ENCODE measurements around the gene TTC38. TPM values are rescaled to one million over a fixed set of nuclear protein-coding genes. Genes with fewer than 3 reads are reported as not detected.

Gene TTC38
- total RNA-seq, 1 experiment from 2014 or later, result 16.7 TPM

DNA sequence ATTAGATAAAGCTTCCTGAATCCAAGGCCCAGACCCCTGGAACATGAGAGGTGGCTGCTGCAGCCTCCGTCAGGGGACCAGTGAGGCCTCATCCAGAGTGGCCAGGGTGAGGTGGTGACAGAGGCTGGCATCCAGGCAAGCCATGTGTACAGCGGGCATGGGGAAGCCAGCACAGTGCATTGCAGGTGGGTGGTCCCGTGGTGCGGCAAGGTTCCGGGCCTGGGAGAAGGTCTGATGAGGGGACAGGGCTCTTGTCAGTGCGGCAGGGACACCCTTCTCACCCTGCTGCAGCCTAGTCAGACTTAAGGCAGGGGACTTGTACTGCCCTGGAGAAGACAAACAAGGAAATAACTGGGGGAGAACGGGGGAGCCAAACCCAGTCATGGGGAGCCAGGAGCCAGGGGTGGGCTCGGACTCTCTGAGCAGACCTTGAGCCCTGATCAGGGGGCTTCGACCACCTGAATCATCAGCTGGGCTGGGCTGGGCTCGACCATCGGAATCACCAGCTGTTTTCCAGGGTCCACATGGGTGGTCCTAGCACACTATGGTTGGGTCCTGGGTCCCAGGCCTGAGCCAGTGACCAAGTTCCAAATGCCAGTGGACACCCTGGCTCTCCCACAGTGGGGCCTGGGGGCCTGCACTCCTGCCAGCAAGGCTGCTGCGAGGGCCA lies 5.1 kb downstream of the TTC38 start:
- intact Hi-C loops (cut with micrococcal nuclease), result no loop called here
- ChIA-PET CTCF (no interaction called here), POLR2A (no interaction called here)
- no peak for DNase-seq (ENCODE audit: unreplicated experiment)
- TF ChIP-seq, protein P1, sequence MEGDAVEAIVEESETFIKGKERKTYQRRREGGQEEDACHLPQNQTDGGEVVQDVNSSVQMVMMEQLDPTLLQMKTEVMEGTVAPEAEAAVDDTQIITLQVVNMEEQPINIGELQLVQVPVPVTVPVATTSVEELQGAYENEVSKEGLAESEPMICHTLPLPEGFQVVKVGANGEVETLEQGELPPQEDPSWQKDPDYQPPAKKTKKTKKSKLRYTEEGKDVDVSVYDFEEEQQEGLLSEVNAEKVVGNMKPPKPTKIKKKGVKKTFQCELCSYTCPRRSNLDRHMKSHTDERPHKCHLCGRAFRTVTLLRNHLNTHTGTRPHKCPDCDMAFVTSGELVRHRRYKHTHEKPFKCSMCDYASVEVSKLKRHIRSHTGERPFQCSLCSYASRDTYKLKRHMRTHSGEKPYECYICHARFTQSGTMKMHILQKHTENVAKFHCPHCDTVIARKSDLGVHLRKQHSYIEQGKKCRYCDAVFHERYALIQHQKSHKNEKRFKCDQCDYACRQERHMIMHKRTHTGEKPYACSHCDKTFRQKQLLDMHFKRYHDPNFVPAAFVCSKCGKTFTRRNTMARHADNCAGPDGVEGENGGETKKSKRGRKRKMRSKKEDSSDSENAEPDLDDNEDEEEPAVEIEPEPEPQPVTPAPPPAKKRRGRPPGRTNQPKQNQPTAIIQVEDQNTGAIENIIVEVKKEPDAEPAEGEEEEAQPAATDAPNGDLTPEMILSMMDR (IDR thresholded peaks at IDR 0.05; ENCODE audit: unreplicated experiment), result no peak
- no peaks in the 10 kb centered on the region for H3K27me3 Mint-ChIP-seq (ENCODE audit: insufficient read depth, unreplicated experiment)
- no peaks in the 10 kb centered on the region for H3K9me3 Mint-ChIP-seq (ENCODE audit: unreplicated experiment)
- H3K4me3 Mint-ChIP-seq (ENCODE audit: unreplicated experiment), result no peak overlapping the region
- BruUV-seq (replicated peaks), result no TSS peak
- peaks cover 9% of the 10 kb centered on the region for H3K4me1 Mint-ChIP-seq (ENCODE audit: insufficient read depth, unreplicated experiment)
- H3K27ac Mint-ChIP-seq (ENCODE audit: low read depth, unreplicated experiment), result no peak overlapping the region
- H3K36me3 Mint-ChIP-seq (ENCODE audit: insufficient read depth, unreplicated experiment), result peaks cover 26% of the 10 kb centered on the region

DNA sequence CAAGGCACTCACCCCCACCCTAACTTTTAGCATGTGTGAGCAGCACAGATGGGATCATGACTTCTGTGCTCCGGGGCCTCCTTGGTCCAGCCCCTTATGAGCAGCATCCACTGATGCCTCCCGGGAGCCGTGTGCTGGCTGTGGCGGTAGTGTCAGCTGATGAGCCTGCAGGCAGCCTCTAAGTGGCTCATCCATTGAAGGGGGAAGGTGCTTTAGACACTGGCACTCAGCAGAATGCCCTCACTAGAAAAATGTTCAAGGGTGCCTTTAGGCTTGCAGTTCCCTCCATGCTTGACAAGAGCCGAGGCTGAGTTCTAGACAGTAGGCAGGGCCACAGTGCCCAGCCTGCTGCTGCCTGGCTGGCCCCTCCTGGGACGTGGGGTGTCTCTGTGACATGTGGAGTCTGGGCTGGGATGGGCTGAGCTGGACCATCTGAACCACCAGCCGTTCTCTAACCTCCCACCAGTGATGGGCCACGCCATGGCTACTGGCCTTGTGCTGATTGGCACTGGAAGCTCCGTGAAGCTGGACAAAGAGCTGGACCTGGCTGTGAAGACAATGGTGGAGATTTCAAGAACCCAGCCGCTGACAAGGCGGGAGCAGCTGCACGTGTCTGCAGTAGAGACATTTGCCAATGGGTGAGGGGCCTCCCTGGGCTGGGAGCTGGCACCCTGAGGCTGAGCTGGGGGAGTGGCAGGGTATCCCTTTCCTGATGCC lies 5.8 kb downstream of the TTC38 start:
- no peaks in the 10 kb centered on the region for H3K9me3 Mint-ChIP-seq (ENCODE audit: unreplicated experiment)
- ChIA-PET POLR2A (no interaction called here), CTCF (interaction anchor here (0.6 kb wide), 1 partner anchor 367 kb away, joined by 3 read pairs; no protein-coding TSS in a partner anchor)
- no peak overlapping the region for H3K27ac Mint-ChIP-seq (ENCODE audit: low read depth, unreplicated experiment)
- no peaks in the 10 kb centered on the region for H3K27me3 Mint-ChIP-seq (ENCODE audit: insufficient read depth, unreplicated experiment)
- no TSS peak for BruUV-seq (replicated peaks)
- TF ChIP-seq, protein P1 (IDR thresholded peaks at IDR 0.05; ENCODE audit: unreplicated experiment), result no peak
- no peak for DNase-seq (ENCODE audit: unreplicated experiment)
- peaks cover 33% of the 10 kb centered on the region for H3K36me3 Mint-ChIP-seq (ENCODE audit: insufficient read depth, unreplicated experiment)
- H3K4me1 Mint-ChIP-seq (ENCODE audit: insufficient read depth, unreplicated experiment), result peaks cover 9% of the 10 kb centered on the region
- intact Hi-C loops (cut with micrococcal nuclease), result no loop called here
- no peak overlapping the region for H3K4me3 Mint-ChIP-seq (ENCODE audit: unreplicated experiment)

DNA sequence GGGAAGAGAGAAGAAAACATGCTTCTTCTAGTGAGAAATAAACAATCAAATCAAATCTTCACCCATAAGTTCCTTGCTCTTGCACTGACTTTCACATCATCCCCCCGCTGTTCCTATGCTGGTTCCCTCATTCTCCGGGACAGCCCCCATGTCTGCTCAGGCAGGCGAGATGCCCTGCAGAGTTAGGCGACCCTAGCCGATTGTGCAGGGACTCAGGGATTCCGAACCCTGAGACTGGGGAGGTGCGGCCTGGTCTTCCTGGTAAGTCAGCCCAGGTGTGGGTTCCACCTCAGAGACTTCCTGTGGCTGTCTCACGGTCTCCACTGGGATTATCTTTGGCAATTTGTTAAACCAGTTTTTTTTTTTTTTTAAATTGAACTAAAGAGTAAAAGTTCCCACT lies 6.6 kb downstream of the TTC38 start:
- no peak for DNase-seq (ENCODE audit: unreplicated experiment)
- Mint-ChIP-seq H3K4me3 (ENCODE audit: unreplicated experiment) (no peak overlapping the region), H3K27ac (ENCODE audit: low read depth, unreplicated experiment) (no peak overlapping the region), H3K36me3 (ENCODE audit: insufficient read depth, unreplicated experiment) (peaks cover 37% of the 10 kb centered on the region), H3K9me3 (ENCODE audit: unreplicated experiment) (no peaks in the 10 kb centered on the region), H3K4me1 (ENCODE audit: insufficient read depth, unreplicated experiment) (peaks cover 8% of the 10 kb centered on the region), H3K27me3 (ENCODE audit: insufficient read depth, unreplicated experiment) (no peaks in the 10 kb centered on the region)
- POLR2A ChIA-PET, result no interaction called here
- TF ChIP-seq, protein P1 (IDR thresholded peaks at IDR 0.05; ENCODE audit: unreplicated experiment), result no peak
- intact Hi-C loops (cut with micrococcal nuclease), result no loop called here
- no TSS peak for BruUV-seq (replicated peaks)
- CTCF ChIA-PET, result no interaction called here

DNA sequence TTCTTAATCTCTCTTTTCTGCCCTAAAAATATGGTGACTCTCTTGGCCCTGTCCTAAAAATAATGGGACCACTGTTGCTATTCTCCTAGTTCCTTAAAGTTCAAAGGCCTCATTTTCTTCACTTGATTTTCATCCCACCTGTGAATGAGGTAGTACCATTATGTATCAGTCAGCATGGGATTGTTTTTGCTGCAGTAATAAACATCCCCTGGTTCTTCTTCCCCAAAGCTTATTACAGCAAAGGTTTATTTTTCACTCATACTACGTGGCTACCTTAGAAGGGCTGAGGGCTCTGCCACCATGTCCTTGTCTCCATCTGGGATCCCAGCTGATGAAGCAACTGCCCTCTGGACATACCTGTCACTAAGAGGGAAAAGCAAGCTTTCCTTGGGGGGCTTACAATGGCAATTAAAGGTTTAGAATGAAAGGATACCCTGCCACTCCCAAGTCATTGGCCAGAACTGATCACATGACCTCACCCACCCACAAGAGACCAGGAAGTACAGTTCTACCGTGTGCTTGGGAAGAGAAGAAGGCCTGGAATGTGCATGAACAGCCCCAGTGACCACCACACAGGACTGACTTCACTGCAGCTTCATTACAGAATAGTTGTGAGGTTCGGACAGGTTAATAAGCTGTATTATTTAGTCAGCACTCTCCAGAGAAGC lies 7.8 kb downstream of the TTC38 start:
- H3K4me1 Mint-ChIP-seq (ENCODE audit: insufficient read depth, unreplicated experiment), result no peaks in the 10 kb centered on the region
- H3K4me3 Mint-ChIP-seq (ENCODE audit: unreplicated experiment), result no peak overlapping the region
- H3K27ac Mint-ChIP-seq (ENCODE audit: low read depth, unreplicated experiment), result no peak overlapping the region

More for the DNA sequence above, 7.8 kb downstream of the TTC38 start:
- TF ChIP-seq, protein P1 (IDR thresholded peaks at IDR 0.05; ENCODE audit: unreplicated experiment), result no peak
- POLR2A ChIA-PET, result interaction anchor here (0.6 to 1.7 kb wide), 3 partner anchors 25 to 79 kb away, joined by 3 to 6 read pairs (median 3); partner anchors contain the start of gene CDPF1
- Mint-ChIP-seq H3K9me3 (ENCODE audit: unreplicated experiment) (no peaks in the 10 kb centered on the region), H3K36me3 (ENCODE audit: insufficient read depth, unreplicated experiment) (peaks cover 41% of the 10 kb centered on the region), H3K27me3 (ENCODE audit: insufficient read depth, unreplicated experiment) (no peaks in the 10 kb centered on the region)
- CTCF ChIA-PET, result interaction anchor here (0.6 to 1.5 kb wide), 4 partner anchors 7 to 632 kb away, joined by 3 to 6 read pairs (median 4); partner anchors contain the start of gene TTC38
- peak; percentile 3 for DNase-seq (ENCODE audit: unreplicated experiment)
- intact Hi-C loops (cut with micrococcal nuclease), result no loop called here
- no TSS peak for BruUV-seq (replicated peaks)
